H9 (cell line): Measurements from ENCODE around the gene AFDN. TPM values are rescaled to one million over a fixed set of nuclear protein-coding genes. Genes with fewer than 3 reads are reported as not detected.

Experiments used
- DNase-seq: peaks from one replicate; pipeline ENCODE4 v3.0.0-alpha.2; 2017
- H2AFZ ChIP-seq: one replicate; pipeline ENCODE4 v1.6.1; 2013; ENCODE audit warnings: mild to moderate bottlenecking, low read length, control low read depth, moderate library complexity
- H2AK5ac ChIP-seq: 2 replicates; pipeline ENCODE4 v1.6.1; 2013; ENCODE audit warnings: low read length, control low read depth, mixed read lengths; ENCODE audit not compliant: insufficient read length
- H2BK120ac ChIP-seq: one replicate; pipeline ENCODE4 v1.6.1; 2013; ENCODE audit warnings: low read depth, mild to moderate bottlenecking, low read length, control low read depth, inconsistent platforms; ENCODE audit not compliant: poor library complexity, severe bottlenecking
- H2BK12ac ChIP-seq: 2 replicates; pipeline ENCODE4 v1.6.1; 2013; ENCODE audit warnings: low read length, control low read depth, mixed read lengths, low read depth; ENCODE audit not compliant: insufficient read length
- H2BK15ac ChIP-seq: 2 replicates; pipeline ENCODE4 v1.6.1; 2013; ENCODE audit warnings: low read depth, low read length, control low read depth
- H2BK20ac ChIP-seq: one replicate; pipeline ENCODE4 v1.6.1; 2013; ENCODE audit warnings: low read depth, mild to moderate bottlenecking, low read length, control low read depth, inconsistent platforms; ENCODE audit not compliant: poor library complexity, severe bottlenecking
- H2BK5ac ChIP-seq: 2 replicates; pipeline ENCODE4 v1.6.1; 2013; ENCODE audit warnings: low read length, control low read depth, mixed read lengths; ENCODE audit not compliant: insufficient read length
- H3K14ac ChIP-seq: 2 replicates; pipeline ENCODE4 v1.6.1; 2013; ENCODE audit warnings: low read length, control low read depth; ENCODE audit not compliant: insufficient read depth
- H3K18ac ChIP-seq: 2 replicates; pipeline ENCODE4 v1.6.1; 2013; ENCODE audit warnings: low read depth, mild to moderate bottlenecking, mixed read lengths, low read length, control low read depth; ENCODE audit not compliant: insufficient read length
- H3K23ac ChIP-seq: 2 replicates; pipeline ENCODE4 v1.6.1; 2013; ENCODE audit warnings: low read length, control low read depth, mixed read lengths, low read depth; ENCODE audit not compliant: insufficient read length
- H3K23me2 ChIP-seq: 2 replicates; pipeline ENCODE4 v1.6.1; 2013; ENCODE audit warnings: low read depth, mild to moderate bottlenecking, mixed read lengths, low read length, control low read depth; ENCODE audit not compliant: insufficient read length, poor library complexity, severe bottlenecking
- H3K27ac ChIP-seq: 2 replicates; pipeline ENCODE4 v1.5.1; 2013; ENCODE audit warnings: low read length, control low read depth, mixed read lengths, low read depth; ENCODE audit not compliant: insufficient read length
- H3K27me3 ChIP-seq: 2 replicates; pipeline ENCODE4 v1.6.1; 2013; ENCODE audit warnings: low read length, control low read depth, inconsistent platforms; ENCODE audit not compliant: insufficient read depth
- H3K4ac ChIP-seq: 2 replicates; pipeline ENCODE4 v1.6.1; 2013; ENCODE audit warnings: low read depth, mild to moderate bottlenecking, control low read depth, inconsistent platforms, low read length, moderate library complexity
- H3K4me1 ChIP-seq: 2 replicates; pipeline ENCODE4 v1.6.1; 2013; ENCODE audit warnings: low read length, control low read depth, inconsistent platforms; ENCODE audit not compliant: insufficient read depth
- H3K4me2 ChIP-seq: 2 replicates; pipeline ENCODE4 v1.6.1; 2013; ENCODE audit warnings: low read length, control low read depth, mixed read lengths; ENCODE audit not compliant: insufficient read length, insufficient read depth
- H3K56ac ChIP-seq: 2 replicates; pipeline ENCODE4 v1.6.1; 2013; ENCODE audit warnings: low read depth, mild to moderate bottlenecking, mixed read lengths, low read length, control low read depth; ENCODE audit not compliant: insufficient read length
- H3K79me1 ChIP-seq: 2 replicates; pipeline ENCODE4 v1.6.1; 2013; ENCODE audit warnings: low read depth, mild to moderate bottlenecking, moderate library complexity, low read length, control low read depth, inconsistent platforms; ENCODE audit not compliant: insufficient read depth, poor library complexity, severe bottlenecking
- H3K79me2 ChIP-seq: 2 replicates; pipeline ENCODE4 v1.6.1; 2013; ENCODE audit warnings: low read length, control low read depth, inconsistent platforms; ENCODE audit not compliant: insufficient read depth
- H3K9ac ChIP-seq: 2 replicates; pipeline ENCODE4 v1.6.1; 2013; ENCODE audit warnings: low read length, control low read depth, mixed read lengths; ENCODE audit not compliant: insufficient read length; ENCODE audit errors: extremely low read depth
- H3K9me3 ChIP-seq: one replicate; pipeline ENCODE4 v1.6.1; 2013; ENCODE audit warnings: low read depth, low read length, inconsistent platforms; ENCODE audit not compliant: control insufficient read depth
- H3T11ph ChIP-seq: one replicate; pipeline ENCODE4 v1.6.1; 2013; ENCODE audit warnings: mild to moderate bottlenecking, low read length, control low read depth, inconsistent platforms
- H4K20me1 ChIP-seq: one replicate; pipeline ENCODE4 v1.6.1; 2013; ENCODE audit not compliant: control insufficient read depth, insufficient read length, insufficient read depth
- H4K5ac ChIP-seq: 2 replicates; pipeline ENCODE4 v1.6.1; 2013; ENCODE audit warnings: low read depth, mild to moderate bottlenecking, mixed read lengths, low read length, control low read depth; ENCODE audit not compliant: insufficient read length
- H4K8ac ChIP-seq: replicated peaks from 2 replicates; pipeline ENCODE4 v1.6.1; 2013; ENCODE audit warnings: low read length, control low read depth, mixed read lengths, low read depth; ENCODE audit not compliant: insufficient read length
- H4K91ac ChIP-seq: 2 replicates; pipeline ENCODE4 v1.6.1; 2013; ENCODE audit warnings: low read depth, mild to moderate bottlenecking, moderate library complexity, mixed read lengths, low read length, control low read depth; ENCODE audit not compliant: insufficient read length
- H3K27ac Mint-ChIP-seq, 3 experiments: 2 replicates in 2 of 3; 3 replicates in 1 of 3; pipeline ENCODE4 v1.8.0; 2020 to 2021; ENCODE audit warnings: mixed read lengths in 3 of 3, mild to moderate bottlenecking in 1 of 3, moderate library complexity in 1 of 3
- H3K27me3 Mint-ChIP-seq: 2 replicates; pipeline ENCODE4 v1.8.0; 2021; ENCODE audit warnings: low read depth, mild to moderate bottlenecking, moderate library complexity, mixed read lengths
- H3K36me3 Mint-ChIP-seq, 3 experiments: 2 replicates in 2 of 3; 3 replicates in 1 of 3; pipeline ENCODE4 v1.8.0; 2020 to 2021; ENCODE audit warnings: low read depth in 3 of 3, mixed read lengths in 3 of 3; ENCODE audit not compliant: insufficient read depth in 1 of 3
- H3K4me1 Mint-ChIP-seq, 2 experiments: 2 replicates each; pipeline ENCODE4 v1.8.0; 2020; ENCODE audit warnings: mixed read lengths in 2 of 2
- H3K4me3 Mint-ChIP-seq, 2 experiments: 2 replicates in 1 of 2; 3 replicates in 1 of 2; pipeline ENCODE4 v1.8.0; 2020 to 2021; ENCODE audit warnings: mild to moderate bottlenecking in 2 of 2, mixed read lengths in 2 of 2, moderate library complexity in 1 of 2
- H3K9me3 Mint-ChIP-seq, 2 experiments: 2 replicates in 1 of 2; 3 replicates in 1 of 2; pipeline ENCODE4 v1.8.0; 2020; ENCODE audit warnings: mild to moderate bottlenecking in 2 of 2, mixed read lengths in 2 of 2, moderate library complexity in 1 of 2
- WGBS: extraction: QIAGEN DNeasy Blood & Tissue Kit; methylation state at CpG from one replicate; pipeline ENCODE4 v1.1.7; 2013; ENCODE audit warnings: missing lambda C conversion rate, low lambda C conversion rate, mixed read lengths; ENCODE audit not compliant: insufficient read length; ENCODE audit errors: extremely low coverage; 5-methylcytosine and 5-hydroxymethylcytosine counted together
- total RNA-seq: library from RNA; stranded (reverse); gene quantifications from 2 replicates; pipeline ENCODE4 v1.2.1, GENCODE V29; 2021
- TF ChIP-seq, protein P1 (sequence below): fragments of 200-600 bp; sonication (generic); conservative IDR thresholded peaks from 3 replicates; pipeline ENCODE4 v1.8.0; 2021; ENCODE audit warnings: antibody characterized with exemption, mild to moderate bottlenecking

Gene AFDN
- total RNA-seq, 1 experiment from 2014 or later = 157 TPM

DNA sequence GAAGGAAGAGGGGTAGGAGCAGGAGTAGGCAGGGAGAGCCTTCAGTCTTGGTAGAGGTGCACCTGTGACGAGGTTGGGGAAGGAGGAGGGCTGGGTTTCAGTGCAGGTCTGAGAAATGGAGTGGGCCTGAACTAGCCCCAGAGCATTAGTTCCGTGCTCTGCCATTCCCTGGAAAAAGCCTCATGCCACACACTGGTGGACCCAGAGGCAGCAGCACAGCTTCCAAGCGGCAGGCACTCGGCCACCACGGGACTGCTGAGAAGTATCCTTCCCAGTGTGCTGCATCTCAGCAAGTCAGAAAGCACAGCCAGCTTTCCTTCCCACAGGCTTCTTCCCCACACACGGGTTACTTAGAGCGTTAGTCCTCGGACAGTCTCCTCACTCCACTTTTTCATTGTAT is 93.5 kb downstream of the AFDN start:
- Mint-ChIP-seq H3K4me3 (no peak overlapping the region), H3K4me1 (0 out of 4 replicates have a peak, but pooled peaks cover 0 to 2% of the 10 kb centered on the region in 2 experiments), H3K27ac (peak overlapping the region in 1 of 3 experiments; percentile 16; a peak in 1 of 7 replicates), H3K27me3 (no peaks in the 10 kb centered on the region), H3K36me3 (peaks cover 35 to 75% (median 71%) of the 10 kb centered on the region in 3 experiments; a peak in 6 of 7 replicates), H3K9me3 (no peaks in the 10 kb centered on the region)
- TF ChIP-seq, protein P1, sequence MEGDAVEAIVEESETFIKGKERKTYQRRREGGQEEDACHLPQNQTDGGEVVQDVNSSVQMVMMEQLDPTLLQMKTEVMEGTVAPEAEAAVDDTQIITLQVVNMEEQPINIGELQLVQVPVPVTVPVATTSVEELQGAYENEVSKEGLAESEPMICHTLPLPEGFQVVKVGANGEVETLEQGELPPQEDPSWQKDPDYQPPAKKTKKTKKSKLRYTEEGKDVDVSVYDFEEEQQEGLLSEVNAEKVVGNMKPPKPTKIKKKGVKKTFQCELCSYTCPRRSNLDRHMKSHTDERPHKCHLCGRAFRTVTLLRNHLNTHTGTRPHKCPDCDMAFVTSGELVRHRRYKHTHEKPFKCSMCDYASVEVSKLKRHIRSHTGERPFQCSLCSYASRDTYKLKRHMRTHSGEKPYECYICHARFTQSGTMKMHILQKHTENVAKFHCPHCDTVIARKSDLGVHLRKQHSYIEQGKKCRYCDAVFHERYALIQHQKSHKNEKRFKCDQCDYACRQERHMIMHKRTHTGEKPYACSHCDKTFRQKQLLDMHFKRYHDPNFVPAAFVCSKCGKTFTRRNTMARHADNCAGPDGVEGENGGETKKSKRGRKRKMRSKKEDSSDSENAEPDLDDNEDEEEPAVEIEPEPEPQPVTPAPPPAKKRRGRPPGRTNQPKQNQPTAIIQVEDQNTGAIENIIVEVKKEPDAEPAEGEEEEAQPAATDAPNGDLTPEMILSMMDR = no peak
- Histone ChIP-seq H3K4me1 (no peaks in the 10 kb centered on the region), H2AFZ (no peak overlapping the region), H4K91ac (no peak overlapping the region), H3K27me3 (no peaks in the 10 kb centered on the region), H2BK12ac (no peak overlapping the region), H3K18ac (no peak overlapping the region), H3K79me1 (no peaks in the 10 kb centered on the region), H3K23ac (no peak overlapping the region), H3T11ph (no peak overlapping the region), H4K20me1 (no peaks in the 10 kb centered on the region), H2AK5ac (no peak overlapping the region), H3K23me2 (no peaks in the 10 kb centered on the region), H3K27ac (no peak overlapping the region), H3K9ac (no peak overlapping the region), H3K4ac (no peak overlapping the region), H2BK120ac (no peak overlapping the region), H2BK5ac (no peak overlapping the region), H4K8ac (no peak overlapping the region), H2BK20ac (no peak overlapping the region), H3K56ac (no peak overlapping the region), H2BK15ac (no peak overlapping the region), H4K5ac (no peak overlapping the region), H3K9me3 (no peaks in the 10 kb centered on the region), H3K4me2 (no peak overlapping the region), H3K14ac (no peak overlapping the region), H3K79me2 (no peaks in the 10 kb centered on the region)
- no peak for DNase-seq
- WGBS = no CpG with 5 or more reads among the region's 8 CpGs
